Right atrium auricular region (tissue), 2 donors: ENCODE results near the gene DISC1. TPM values are rescaled to one million over a fixed set of nuclear protein-coding genes. Genes with fewer than 3 reads are reported as not detected.

Experiments
- DNase-seq: peaks from one replicate; pipeline ENCODE4 v3.0.0-alpha.2; 2019; ENCODE audit warnings: low spot score
- H3K27ac ChIP-seq, 2 donors: fragments of 200-600 bp; sonication (generic); 1 replicate in 1 of 2; 2 replicates in 1 of 2; pipeline ENCODE4 v1.5.1; 2016 to 2019
- H3K27me3 ChIP-seq, 2 donors: fragments of 200-600 bp; sonication (generic); one replicate each; pipeline versions ENCODE4 v1.5.1 to v1.6.0; 2017 to 2019
- H3K36me3 ChIP-seq: fragments of 200-600 bp; sonication (generic); one replicate; pipeline ENCODE4 v1.5.1; 2016
- H3K4me1 ChIP-seq, 2 donors: fragments of 200-600 bp; sonication (generic); one replicate each; pipeline versions ENCODE4 v1.5.1 to v1.6.0; 2017 to 2019
- H3K4me3 ChIP-seq, 2 donors: fragments of 200-600 bp; sonication (generic); 1 replicate in 1 of 2; 2 replicates in 1 of 2; pipeline ENCODE4 v1.5.1; 2017 to 2019; ENCODE audit warnings: mild to moderate bottlenecking in 1 of 2, moderate library complexity in 1 of 2
- H3K9me3 ChIP-seq, 2 donors: fragments of 200-600 bp; sonication (generic); one replicate each; pipeline ENCODE4 v1.5.1; 2019
- total RNA-seq, 2 donors: library from RNA; depleted of rRNA; stranded (reverse); fragments of >200 nt; gene quantifications; one replicate each; pipeline ENCODE4 v1.1.0, GENCODE V29; 2016
- TF ChIP-seq, protein P1 (sequence below), 2 donors: fragments of 200-600 bp; sonication (generic); IDR thresholded peaks; one replicate each; pipeline ENCODE4 v1.5.1; 2019; ENCODE audit warnings: antibody characterized with exemption in 2 of 2

Gene DISC1
- total RNA-seq, 2 donors from 2014 or later = 1.8 to 5.3 TPM

DNA sequence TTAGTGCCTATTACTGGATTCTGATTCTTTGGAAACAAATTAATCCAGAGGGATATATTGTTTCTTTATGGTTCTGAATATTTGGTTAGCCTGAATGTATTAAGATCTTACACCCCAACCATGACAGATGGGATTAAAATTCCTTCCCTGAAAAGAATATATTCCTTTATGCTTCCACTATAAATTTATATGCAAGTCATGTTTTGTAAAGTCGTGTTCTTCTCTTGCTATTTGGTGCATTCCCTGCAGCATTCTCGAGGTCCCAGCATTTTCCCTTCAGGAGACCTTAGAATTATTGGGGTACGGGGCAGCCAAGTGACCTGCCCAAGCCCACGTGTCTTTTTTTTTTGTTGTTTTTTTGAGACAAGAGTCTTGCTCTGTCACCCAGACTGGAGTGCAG is 62.4 kb downstream of the DISC1 start:
- Histone ChIP-seq H3K4me3 (no peak overlapping the region), H3K4me1 (peaks cover 0 to under 1% of the 10 kb centered on the region in 2 donors), H3K27me3 (no peaks in the 10 kb centered on the region), H3K9me3 (no peaks in the 10 kb centered on the region), H3K27ac (no peak overlapping the region), H3K36me3 (no peaks in the 10 kb centered on the region)
- no peak for DNase-seq
- TF ChIP-seq, protein P1, sequence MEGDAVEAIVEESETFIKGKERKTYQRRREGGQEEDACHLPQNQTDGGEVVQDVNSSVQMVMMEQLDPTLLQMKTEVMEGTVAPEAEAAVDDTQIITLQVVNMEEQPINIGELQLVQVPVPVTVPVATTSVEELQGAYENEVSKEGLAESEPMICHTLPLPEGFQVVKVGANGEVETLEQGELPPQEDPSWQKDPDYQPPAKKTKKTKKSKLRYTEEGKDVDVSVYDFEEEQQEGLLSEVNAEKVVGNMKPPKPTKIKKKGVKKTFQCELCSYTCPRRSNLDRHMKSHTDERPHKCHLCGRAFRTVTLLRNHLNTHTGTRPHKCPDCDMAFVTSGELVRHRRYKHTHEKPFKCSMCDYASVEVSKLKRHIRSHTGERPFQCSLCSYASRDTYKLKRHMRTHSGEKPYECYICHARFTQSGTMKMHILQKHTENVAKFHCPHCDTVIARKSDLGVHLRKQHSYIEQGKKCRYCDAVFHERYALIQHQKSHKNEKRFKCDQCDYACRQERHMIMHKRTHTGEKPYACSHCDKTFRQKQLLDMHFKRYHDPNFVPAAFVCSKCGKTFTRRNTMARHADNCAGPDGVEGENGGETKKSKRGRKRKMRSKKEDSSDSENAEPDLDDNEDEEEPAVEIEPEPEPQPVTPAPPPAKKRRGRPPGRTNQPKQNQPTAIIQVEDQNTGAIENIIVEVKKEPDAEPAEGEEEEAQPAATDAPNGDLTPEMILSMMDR (IDR thresholded peaks at IDR 0.05) = no peak

DNA sequence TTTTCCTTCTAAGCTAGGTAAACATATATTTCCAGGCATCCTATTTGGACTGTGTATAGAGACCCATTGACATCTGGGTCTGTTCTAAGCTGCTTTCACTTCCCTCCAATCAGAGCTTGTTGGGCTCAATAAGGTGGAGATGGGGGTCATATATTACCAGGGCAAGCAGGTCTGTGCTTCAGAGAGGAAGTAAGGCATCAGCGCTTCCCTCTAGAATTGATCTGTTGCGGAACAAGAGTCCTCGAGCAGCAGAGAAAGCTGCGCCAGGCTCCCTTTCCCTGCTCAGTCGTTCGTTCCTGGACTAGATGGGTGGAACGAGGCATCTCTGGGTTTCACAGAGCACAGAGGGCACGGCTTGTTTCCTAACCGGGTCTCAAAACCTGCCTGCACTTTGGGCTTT is 63.5 kb downstream of the DISC1 start:
- Histone ChIP-seq H3K9me3 (no peaks in the 10 kb centered on the region), H3K4me1 (peaks cover 0 to 11% of the 10 kb centered on the region in 2 donors), H3K27me3 (no peaks in the 10 kb centered on the region), H3K27ac (no peak overlapping the region), H3K36me3 (no peaks in the 10 kb centered on the region), H3K4me3 (no peak overlapping the region)
- DNase-seq = no peak
- TF ChIP-seq, protein P1 (IDR thresholded peaks at IDR 0.05) = no peak

DNA sequence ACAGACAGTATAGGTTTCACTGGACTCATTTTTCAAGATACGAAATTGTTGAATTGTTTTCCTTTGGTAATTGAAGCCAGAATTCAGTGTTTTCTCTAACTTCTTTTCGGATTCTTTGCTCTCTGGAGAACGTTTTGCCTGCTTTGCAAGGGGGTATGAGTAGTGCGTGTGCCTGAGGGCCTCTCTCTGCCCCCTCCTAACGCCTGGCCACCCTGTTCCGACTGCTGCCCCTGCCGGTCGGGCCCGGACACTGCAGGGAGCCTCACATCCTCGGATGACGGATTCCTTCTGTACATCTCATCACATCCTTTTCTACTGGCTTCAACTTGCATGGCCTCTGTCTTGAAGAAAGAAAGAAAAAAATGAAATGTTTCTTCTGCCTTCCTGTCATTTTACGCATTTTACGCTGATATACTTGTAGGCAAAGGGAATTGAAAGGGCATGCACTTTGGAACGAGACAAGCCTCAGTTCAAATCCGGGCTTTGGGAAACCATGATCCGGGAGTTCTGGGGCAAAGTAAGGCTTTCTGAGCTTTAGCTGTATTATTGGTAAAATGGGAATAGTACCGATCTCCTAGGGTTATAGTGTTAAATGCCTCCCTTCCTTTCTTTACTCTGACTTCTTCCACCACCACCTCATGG is 65.1 kb downstream of the DISC1 start:
- Histone ChIP-seq H3K36me3 (no peaks in the 10 kb centered on the region), H3K27ac (no peak overlapping the region), H3K27me3 (no peaks in the 10 kb centered on the region), H3K4me3 (no peak overlapping the region), H3K9me3 (no peaks in the 10 kb centered on the region), H3K4me1 (peaks cover 0 to 13% of the 10 kb centered on the region in 2 donors)
- TF ChIP-seq, protein P1 (IDR thresholded peaks at IDR 0.05) = peak; percentile 60 to 77
- DNase-seq = peak; percentile 69

DNA sequence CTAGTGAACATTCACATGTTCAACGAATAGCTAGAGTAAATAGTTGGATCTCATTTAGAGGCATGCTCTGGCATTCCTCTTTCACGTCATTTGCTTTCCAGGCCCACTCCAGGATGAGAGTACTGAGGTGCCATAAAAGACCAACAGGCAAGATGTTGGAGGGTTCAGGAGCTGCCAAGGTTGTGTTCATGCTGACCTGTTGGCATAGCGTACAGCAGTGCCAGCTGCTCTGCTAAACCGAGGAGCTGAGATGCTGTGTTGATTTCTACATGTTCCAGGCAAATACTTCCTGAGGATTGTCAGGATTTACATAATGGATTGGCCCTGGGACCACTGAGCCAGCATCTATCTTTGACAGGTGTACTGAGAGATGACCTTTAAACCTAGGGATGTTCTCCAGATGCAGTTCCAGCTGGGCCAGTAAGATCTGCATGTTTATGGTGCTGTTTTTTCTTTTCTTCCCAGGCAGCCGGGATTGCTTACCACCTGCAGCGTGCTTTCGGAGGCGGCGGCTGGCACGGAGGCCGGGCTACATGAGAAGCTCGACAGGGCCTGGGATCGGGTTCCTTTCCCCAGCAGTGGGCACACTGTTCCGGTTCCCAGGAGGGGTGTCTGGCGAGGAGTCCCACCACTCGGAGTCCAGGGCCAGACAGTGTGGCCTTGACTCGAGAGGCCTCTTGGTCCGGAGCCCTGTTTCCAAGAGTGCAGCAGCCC is 66.9 kb downstream of the DISC1 start:
- H3K9me3 ChIP-seq = no peaks in the 10 kb centered on the region
- H3K4me1 ChIP-seq = peaks cover 0 to 13% of the 10 kb centered on the region in 2 donors
- no peak for DNase-seq
- H3K36me3 ChIP-seq = no peaks in the 10 kb centered on the region
- no peak overlapping the region for H3K27ac ChIP-seq
- no peak overlapping the region for H3K4me3 ChIP-seq
- TF ChIP-seq, protein P1 (IDR thresholded peaks at IDR 0.05) = no peak
- no peaks in the 10 kb centered on the region for H3K27me3 ChIP-seq

DNA sequence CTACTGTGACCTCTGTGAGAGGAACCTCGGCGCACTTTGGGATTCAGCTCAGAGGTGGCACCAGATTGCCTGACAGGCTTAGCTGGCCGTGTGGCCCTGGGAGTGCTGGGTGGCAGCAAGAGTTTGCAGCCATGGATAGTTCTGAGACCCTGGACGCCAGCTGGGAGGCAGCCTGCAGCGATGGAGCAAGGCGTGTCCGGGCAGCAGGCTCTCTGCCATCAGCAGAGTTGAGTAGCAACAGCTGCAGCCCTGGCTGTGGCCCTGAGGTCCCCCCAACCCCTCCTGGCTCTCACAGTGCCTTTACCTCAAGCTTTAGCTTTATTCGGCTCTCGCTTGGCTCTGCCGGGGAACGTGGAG is 67.5 kb downstream of the DISC1 start:
- H3K4me3 ChIP-seq = no peak overlapping the region
- TF ChIP-seq, protein P1 (IDR thresholded peaks at IDR 0.05) = no peak
- H3K27me3 ChIP-seq = no peaks in the 10 kb centered on the region
- no peaks in the 10 kb centered on the region for H3K9me3 ChIP-seq
- peaks cover 0 to 13% of the 10 kb centered on the region in 2 donors for H3K4me1 ChIP-seq
- DNase-seq = no peak
- H3K36me3 ChIP-seq = no peaks in the 10 kb centered on the region
- no peak overlapping the region for H3K27ac ChIP-seq
